Neural cell (in vitro differentiated cells): ENCODE results near the gene ABCA10. TPM values are rescaled to one million over a fixed set of nuclear protein-coding genes. Genes with fewer than 3 reads are reported as not detected.

Source experiments
- H2AFZ ChIP-seq: fragments of 200-600, 300-800 bp; sonication (generic), shearing (Covaris generic); 2 replicates; pipeline ENCODE4 v1.6.0; 2014; ENCODE audit warnings: low read depth, mild to moderate bottlenecking, antibody characterized with exemption, low read length, moderate library complexity
- H3F3A ChIP-seq: fragments of 200-600 bp; shearing (Covaris generic); 2 replicates; pipeline ENCODE4 v1.6.1; 2016; ENCODE audit warnings: mild to moderate bottlenecking, moderate library complexity, mixed read lengths, antibody characterized with exemption, low read length; ENCODE audit not compliant: insufficient read depth, poor library complexity, severe bottlenecking
- H3K27ac ChIP-seq: fragments of 200-600, 300-800 bp; sonication (generic), shearing (Covaris generic); 2 replicates; pipeline ENCODE4 v1.5.1; 2014; ENCODE audit warnings: mild to moderate bottlenecking, low read length, moderate library complexity
- H3K27me3 ChIP-seq: fragments of 300-800, 200-600 bp; sonication (generic), shearing (Covaris generic); 2 replicates; pipeline ENCODE4 v1.6.0; 2014; ENCODE audit warnings: mild to moderate bottlenecking, low read depth, low read length, moderate library complexity; ENCODE audit not compliant: insufficient read depth
- H3K36me3 ChIP-seq: fragments of 300-800, 200-600 bp; sonication (generic), shearing (Covaris generic); 2 replicates; pipeline ENCODE4 v1.5.1; 2014; ENCODE audit warnings: mild to moderate bottlenecking, antibody characterized with exemption, low read length, moderate library complexity; ENCODE audit not compliant: insufficient read depth
- H3K4me2 ChIP-seq: fragments of 300-800, 200-600 bp; sonication (generic), shearing (Covaris generic); 2 replicates; pipeline ENCODE4 v1.6.0; 2014; ENCODE audit warnings: mild to moderate bottlenecking, low read length
- H3K4me3 ChIP-seq: fragments of 300-800, 200-600 bp; sonication (generic), shearing (Covaris generic); 2 replicates; pipeline ENCODE4 v1.5.1; 2014; ENCODE audit warnings: mild to moderate bottlenecking, low read length, moderate library complexity
- H3K79me2 ChIP-seq: fragments of 200-600 bp; shearing (Covaris generic); replicated peaks from 2 replicates; pipeline ENCODE4 v1.6.0; 2014; ENCODE audit warnings: mild to moderate bottlenecking, low read length, moderate library complexity; ENCODE audit not compliant: insufficient read depth
- H3K9ac ChIP-seq: fragments of 300-800, 200-600 bp; sonication (generic), shearing (Covaris generic); 2 replicates; pipeline ENCODE4 v1.6.1; 2016; ENCODE audit warnings: mild to moderate bottlenecking, low read length, mixed read lengths
- H3K9me2 ChIP-seq: fragments of 200-600 bp; shearing (Covaris generic); 2 replicates; pipeline ENCODE4 v1.6.1; 2016; ENCODE audit warnings: mild to moderate bottlenecking, low read length, mixed read lengths; ENCODE audit not compliant: insufficient read depth
- H3K9me3 ChIP-seq: fragments of 200-600, 300-800 bp; sonication (generic), shearing (Covaris generic); 2 replicates; pipeline ENCODE4 v1.6.1; 2016; ENCODE audit warnings: mild to moderate bottlenecking, mixed run types, low read length, moderate library complexity, mixed read lengths
- H4K20me1 ChIP-seq: fragments of 200-600 bp; shearing (Covaris generic); 2 replicates; pipeline ENCODE4 v1.6.1; 2016; ENCODE audit warnings: mild to moderate bottlenecking, mixed run types; ENCODE audit not compliant: insufficient read depth
- CTCF ChIP-seq: fragments of 450-650 bp; IDR thresholded peaks from 2 replicates; pipeline ENCODE4 v1.5.1; 2014; ENCODE audit warnings: antibody characterized with exemption, mild to moderate bottlenecking, moderate library complexity; ENCODE audit not compliant: poor library complexity, severe bottlenecking
- EP300 ChIP-seq: fragments of 450-650 bp; conservative IDR thresholded peaks from 2 replicates; pipeline ENCODE4 v1.6.1; 2014; ENCODE audit warnings: antibody characterized with exemption, mild to moderate bottlenecking, moderate library complexity; ENCODE audit not compliant: poor library complexity, severe bottlenecking
- EZH2 ChIP-seq: fragments of 200-600, 300-800 bp; shearing (Covaris generic), sonication (generic); IDR thresholded peaks from 2 replicates; pipeline ENCODE4 v1.6.1; 2014; ENCODE audit warnings: antibody characterized with exemption, low read length, borderline replicate concordance, mild to moderate bottlenecking; ENCODE audit not compliant: insufficient read depth, poor library complexity, severe bottlenecking
- MXI1 ChIP-seq: fragments of 450-650 bp; conservative IDR thresholded peaks from 2 replicates; pipeline ENCODE4 v1.6.1; 2014; ENCODE audit warnings: antibody characterized with exemption, mild to moderate bottlenecking; ENCODE audit not compliant: poor library complexity, severe bottlenecking
- POLR2AphosphoS5 ChIP-seq: IDR thresholded peaks from 2 replicates; pipeline ENCODE4 v1.6.1; 2012
- RAD21 ChIP-seq: fragments of 450-650 bp; conservative IDR thresholded peaks from 2 replicates; pipeline ENCODE4 v1.6.1; 2014; ENCODE audit warnings: antibody characterized with exemption, mild to moderate bottlenecking, moderate library complexity
- REST ChIP-seq: IDR thresholded peaks from 2 replicates; pipeline ENCODE4 v1.6.1; 2012; ENCODE audit warnings: borderline replicate concordance
- SMC3 ChIP-seq: fragments of 450-650 bp; conservative IDR thresholded peaks from 2 replicates; pipeline ENCODE4 v1.6.1; 2014; ENCODE audit warnings: antibody characterized with exemption, mild to moderate bottlenecking, moderate library complexity; ENCODE audit not compliant: poor library complexity
- TAF1 ChIP-seq: IDR thresholded peaks from 2 replicates; pipeline ENCODE4 v1.6.1; 2012; ENCODE audit warnings: low read depth
- polyA plus RNA-seq: library from polyadenylated mRNA; depleted of rRNA; stranded (reverse); fragments of >200 nt; gene quantifications from 2 replicates; pipeline ENCODE4 v1.2.3, GENCODE V29; 2014

The ABCA10 gene
- polyA plus RNA-seq, 1 donor from 2014 or later: 15.3 TPM

- no peak overlapping the region for H3K4me3 ChIP-seq
- H3K9me3 ChIP-seq: no peaks in the 10 kb centered on the region
- H3K36me3 ChIP-seq: no peaks in the 10 kb centered on the region
- H3F3A ChIP-seq: no peaks in the 10 kb centered on the region
- no peak for TF ChIP-seq MXI1
- no peak for TF ChIP-seq CTCF
- no peak for TF ChIP-seq POLR2AphosphoS5
- no peak for TF ChIP-seq TAF1
- TF ChIP-seq RAD21: no peak
- no peak for TF ChIP-seq REST
- TF ChIP-seq EZH2: no peak
- no peak for TF ChIP-seq SMC3
- TF ChIP-seq EP300: no peak
- H3K79me2 ChIP-seq: no peaks in the 10 kb centered on the region
- no peak overlapping the region for H3K9ac ChIP-seq
- H2AFZ ChIP-seq: no peak overlapping the region
- H4K20me1 ChIP-seq: no peaks in the 10 kb centered on the region
- H3K27me3 ChIP-seq: no peaks in the 10 kb centered on the region
- H3K4me2 ChIP-seq: no peak overlapping the region
- H3K27ac ChIP-seq: no peak overlapping the region
- H3K9me2 ChIP-seq: no peaks in the 10 kb centered on the region
These were observed 1.1 kb downstream of the ABCA10 start for GRCh38 chr17:69227541-69227940.

- Histone ChIP-seq H3K27ac (no peak overlapping the region), H3K79me2 (no peaks in the 10 kb centered on the region), H3K36me3 (no peaks in the 10 kb centered on the region), H3K9me3 (no peaks in the 10 kb centered on the region), H3K9ac (no peak overlapping the region), H3K27me3 (no peaks in the 10 kb centered on the region), H4K20me1 (no peaks in the 10 kb centered on the region), H2AFZ (no peak overlapping the region), H3K4me2 (no peak overlapping the region), H3K9me2 (no peaks in the 10 kb centered on the region), H3F3A (no peaks in the 10 kb centered on the region), H3K4me3 (no peak overlapping the region)
- TF ChIP-seq POLR2AphosphoS5: no peak
- no peak for TF ChIP-seq EP300
- no peak for TF ChIP-seq SMC3
- TF ChIP-seq REST: no peak
- no peak for TF ChIP-seq CTCF
These were observed 4.8 kb downstream of the ABCA10 start for GRCh38 chr17:69223809-69224208.
